GM23338 (cell line): ENCODE measurements around the gene WWP2. TPM values are rescaled to one million over a fixed set of nuclear protein-coding genes. Genes with fewer than 3 reads are reported as not detected.
A peak's percentile ranks its signal among the peaks of the same experiment; 100 is the strongest.

ENCODE experiments used
- ATAC-seq: fragments of 200-7000 bp; cut with Tn5 transposase; 3 replicates; pipeline ENCODE4 v1.9.1; 2020
- DNase-seq: peaks from one replicate; pipeline ENCODE4 v3.0.0-alpha.2; 2015; ENCODE audit warnings: low spot score
- H2AFZ ChIP-seq: fragments of 200-600 bp; sonication (generic); 2 replicates; pipeline ENCODE4 v1.8.0; 2016; ENCODE audit warnings: antibody characterized with exemption, mild to moderate bottlenecking, moderate library complexity
- H3F3A ChIP-seq: fragments of 200-600 bp; sonication (generic); replicated peaks from 2 replicates; pipeline ENCODE4 v1.8.0; 2017; ENCODE audit warnings: antibody characterized with exemption, mixed run types, low read depth
- H3K27ac ChIP-seq: fragments of 200-600 bp; sonication (generic); 2 replicates; pipeline ENCODE4 v1.6.1; 2016; ENCODE audit warnings: low read depth
- H3K27me3 ChIP-seq: fragments of 200-600 bp; sonication (generic); 2 replicates; pipeline ENCODE4 v1.8.0; 2016; ENCODE audit warnings: mild to moderate bottlenecking, mixed run types, moderate library complexity; ENCODE audit not compliant: insufficient read depth
- H3K36me3 ChIP-seq: fragments of 200-600 bp; sonication (generic); 2 replicates; pipeline ENCODE4 v1.8.0; 2016; ENCODE audit warnings: mild to moderate bottlenecking; ENCODE audit not compliant: insufficient read depth
- H3K4me1 ChIP-seq: fragments of 200-600 bp; sonication (generic); 2 replicates; pipeline ENCODE4 v1.8.0; 2016; ENCODE audit warnings: mild to moderate bottlenecking, moderate library complexity; ENCODE audit not compliant: insufficient read depth
- H3K4me2 ChIP-seq: fragments of 200-600 bp; sonication (generic); 2 replicates; pipeline ENCODE4 v1.7.1; 2017; ENCODE audit warnings: mixed run types
- H3K4me3 ChIP-seq: fragments of 200-600 bp; sonication (generic); 2 replicates; pipeline ENCODE4 v1.6.1; 2016; ENCODE audit warnings: mixed run types
- H3K79me2 ChIP-seq: fragments of 200-600 bp; sonication (generic); replicated peaks from 2 replicates; pipeline ENCODE4 v1.8.0; 2017; ENCODE audit warnings: mild to moderate bottlenecking; ENCODE audit not compliant: insufficient read depth
- H3K9me2 ChIP-seq: fragments of 200-600 bp; sonication (generic); 2 replicates; pipeline ENCODE4 v1.8.0; 2017; ENCODE audit not compliant: insufficient read depth
- H4K20me1 ChIP-seq: fragments of 200-600 bp; sonication (generic); replicated peaks from 2 replicates; pipeline ENCODE4 v1.8.0; 2017; ENCODE audit warnings: mild to moderate bottlenecking; ENCODE audit not compliant: insufficient read depth
- H3K27ac Mint-ChIP-seq: 2 replicates; pipeline ENCODE4 v1.8.0; 2020; ENCODE audit warnings: inconsistent platforms, mild to moderate bottlenecking, moderate library complexity, mixed read lengths
- H3K27me3 Mint-ChIP-seq: 3 replicates; pipeline ENCODE4 v1.8.0; 2022; ENCODE audit warnings: low read depth, mild to moderate bottlenecking, moderate library complexity, mixed read lengths, inconsistent platforms; ENCODE audit not compliant: insufficient read depth, poor library complexity
- H3K36me3 Mint-ChIP-seq: 3 replicates; pipeline ENCODE4 v1.8.0; 2021; ENCODE audit warnings: low read depth, mild to moderate bottlenecking, inconsistent platforms, moderate library complexity, mixed read lengths
- H3K4me1 Mint-ChIP-seq: 3 replicates; pipeline ENCODE4 v1.8.0; 2020; ENCODE audit warnings: mild to moderate bottlenecking, inconsistent platforms, mixed read lengths
- H3K4me3 Mint-ChIP-seq: 3 replicates; pipeline ENCODE4 v1.8.0; 2021; ENCODE audit warnings: moderate library complexity, mild to moderate bottlenecking, inconsistent platforms, mixed read lengths
- H3K9me3 Mint-ChIP-seq: 3 replicates; pipeline ENCODE4 v1.8.0; 2020; ENCODE audit warnings: moderate library complexity, mild to moderate bottlenecking, inconsistent platforms, mixed read lengths
- CTCF ChIP-seq, 2 experiments: fragments of 200-600 bp in 1 of 2; sonication (generic) in 1 of 2; conservative IDR thresholded peaks; 2 replicates each; pipeline versions ENCODE4 v1.5.1 to v1.6.1; 2016 to 2017; ENCODE audit warnings: antibody characterized with exemption in 2 of 2, low read depth in 2 of 2, mild to moderate bottlenecking in 2 of 2, moderate library complexity in 1 of 2
- ETS1 ChIP-seq: IDR thresholded peaks from 2 replicates; pipeline ENCODE4 v1.6.1; 2016; ENCODE audit warnings: antibody characterized with exemption
- NANOG ChIP-seq: IDR thresholded peaks from 2 replicates; pipeline ENCODE4 v1.6.1; 2016; ENCODE audit warnings: antibody characterized with exemption, borderline replicate concordance
- REST ChIP-seq: IDR thresholded peaks from one replicate; pipeline ENCODE4 v1.6.1; 2018; ENCODE audit warnings: antibody characterized with exemption; ENCODE audit not compliant: unreplicated experiment
- ZNF331 ChIP-seq: fragments of 250-450 bp; sonication (Bioruptor Pico); IDR thresholded peaks from 2 replicates; pipeline ENCODE4 v1.5.0; 2020; ENCODE audit warnings: low read depth, mild to moderate bottlenecking, moderate library complexity
- polyA plus RNA-seq: library from polyadenylated mRNA; unstranded; fragments of >200 nt; fragmentation: Nextera tagmentation; extraction: Ambion mirVana; gene quantifications from 2 replicates; pipeline ENCODE4 v1.2.1, GENCODE V29; 2016
- total RNA-seq: library from RNA; depleted of rRNA; stranded (reverse); fragments of >200 nt; shearing (Covaris generic); gene quantifications from 2 replicates; pipeline ENCODE4 v1.2.3, GENCODE V29; 2014

Gene WWP2
- total and polyA plus RNA-seq, 2 experiments from 2014 or later: 12.3 to 35.5 TPM

- no peak overlapping the region for H3K4me2 ChIP-seq
- H3K27ac ChIP-seq: peak overlapping the region; percentile 59; the same call in 1 of the 2 replicates
- no peaks in the 10 kb centered on the region for H3K27me3 ChIP-seq
- H3K79me2 ChIP-seq: no peaks in the 10 kb centered on the region
- H3F3A ChIP-seq: no peaks in the 10 kb centered on the region
- Mint-ChIP-seq H3K4me1 (no peaks in the 10 kb centered on the region), H3K9me3 (peaks cover 6% of the 10 kb centered on the region; the same call in 2 of the 3 replicates), H3K4me3 (no peak overlapping the region), H3K36me3 (peaks cover 40% of the 10 kb centered on the region), H3K27me3 (peaks cover 2% of the 10 kb centered on the region), H3K27ac (no peak overlapping the region)
- H3K4me3 ChIP-seq: no peak overlapping the region
- no peaks in the 10 kb centered on the region for H3K4me1 ChIP-seq
- peaks cover 3% of the 10 kb centered on the region; the same call in 1 of the 2 replicates for H4K20me1 ChIP-seq
- H3K9me2 ChIP-seq: no peaks in the 10 kb centered on the region
- ATAC-seq (no peak), DNase-seq (no peak)
- TF ChIP-seq NANOG: no peak
- TF ChIP-seq ETS1: no peak
- no peak for TF ChIP-seq REST
- no peak for TF ChIP-seq ZNF331 (CRISPR knock-in tag)
- no peaks in the 10 kb centered on the region for H3K36me3 ChIP-seq
- H2AFZ ChIP-seq: no peak overlapping the region
These were observed 110.8 kb downstream of the WWP2 start for GRCh38 chr16:69872888-69873287.

- Histone ChIP-seq H3K27ac (no peak overlapping the region), H3F3A (no peaks in the 10 kb centered on the region), H4K20me1 (peaks cover 3% of the 10 kb centered on the region; the same call in 1 of the 2 replicates), H3K4me1 (no peaks in the 10 kb centered on the region), H2AFZ (no peak overlapping the region), H3K36me3 (no peaks in the 10 kb centered on the region), H3K4me3 (no peak overlapping the region), H3K9me2 (no peaks in the 10 kb centered on the region), H3K4me2 (no peak overlapping the region), H3K79me2 (no peaks in the 10 kb centered on the region), H3K27me3 (no peaks in the 10 kb centered on the region)
- ATAC-seq (no peak), DNase-seq (no peak)
- Mint-ChIP-seq H3K9me3 (peaks cover 6% of the 10 kb centered on the region; the same call in 2 of the 3 replicates), H3K4me1 (no peaks in the 10 kb centered on the region), H3K4me3 (no peak overlapping the region), H3K27ac (no peak overlapping the region), H3K27me3 (peaks cover 2% of the 10 kb centered on the region), H3K36me3 (peaks cover 40% of the 10 kb centered on the region)
- TF ChIP-seq ZNF331 (CRISPR knock-in tag) (no peak), CTCF (conservative IDR thresholded peaks at IDR 0.05; ENCODE audit: low read depth in 2 of 2) (no peak), ETS1 (no peak)
These were observed 111.7 kb downstream of the WWP2 start for GRCh38 chr16:69873783-69874182.
